Subcutaneous adipose tissue (tissue), 4 donors: ENCODE measurements around the gene FGGY. TPM values are rescaled to one million over a fixed set of nuclear protein-coding genes. Genes with fewer than 3 reads are reported as not detected.

Source experiments
- total RNA-seq, 4 donors: library from RNA; depleted of rRNA; stranded (reverse); fragments of >200 nt; gene quantifications; one replicate each; pipeline ENCODE4 v1.1.0, GENCODE V29; 2016
- TF ChIP-seq, protein P1 (sequence below): fragments of 450-650 bp; IDR thresholded peaks from one replicate; pipeline ENCODE4 v1.5.1; 2016; ENCODE audit warnings: low read depth, mild to moderate bottlenecking, control low read depth, antibody characterized with exemption, moderate library complexity

Gene FGGY
- total RNA-seq, 4 donors from 2014 or later, result 7.8 to 19.2 (median 12.5) TPM

DNA sequence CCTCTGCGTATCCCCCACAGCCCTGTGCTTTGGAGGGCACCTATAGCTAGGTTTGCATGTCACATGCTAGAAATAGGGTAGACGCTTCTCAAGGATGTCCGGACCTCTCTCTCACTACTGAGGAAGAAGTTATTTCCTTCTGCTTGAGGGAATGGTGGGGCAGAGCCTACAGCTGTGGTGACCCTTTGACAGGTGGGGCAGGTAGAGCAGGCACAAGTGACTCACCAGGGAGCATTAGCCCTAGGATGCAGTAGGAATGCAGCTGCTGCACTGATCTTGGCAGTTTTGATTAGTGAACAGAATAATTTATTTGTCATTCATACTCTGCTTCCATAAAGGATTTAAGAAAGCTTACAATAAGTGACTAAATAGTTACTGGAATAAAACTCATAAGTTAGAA is 388.2 kb downstream of the FGGY start:
- TF ChIP-seq, protein P1, sequence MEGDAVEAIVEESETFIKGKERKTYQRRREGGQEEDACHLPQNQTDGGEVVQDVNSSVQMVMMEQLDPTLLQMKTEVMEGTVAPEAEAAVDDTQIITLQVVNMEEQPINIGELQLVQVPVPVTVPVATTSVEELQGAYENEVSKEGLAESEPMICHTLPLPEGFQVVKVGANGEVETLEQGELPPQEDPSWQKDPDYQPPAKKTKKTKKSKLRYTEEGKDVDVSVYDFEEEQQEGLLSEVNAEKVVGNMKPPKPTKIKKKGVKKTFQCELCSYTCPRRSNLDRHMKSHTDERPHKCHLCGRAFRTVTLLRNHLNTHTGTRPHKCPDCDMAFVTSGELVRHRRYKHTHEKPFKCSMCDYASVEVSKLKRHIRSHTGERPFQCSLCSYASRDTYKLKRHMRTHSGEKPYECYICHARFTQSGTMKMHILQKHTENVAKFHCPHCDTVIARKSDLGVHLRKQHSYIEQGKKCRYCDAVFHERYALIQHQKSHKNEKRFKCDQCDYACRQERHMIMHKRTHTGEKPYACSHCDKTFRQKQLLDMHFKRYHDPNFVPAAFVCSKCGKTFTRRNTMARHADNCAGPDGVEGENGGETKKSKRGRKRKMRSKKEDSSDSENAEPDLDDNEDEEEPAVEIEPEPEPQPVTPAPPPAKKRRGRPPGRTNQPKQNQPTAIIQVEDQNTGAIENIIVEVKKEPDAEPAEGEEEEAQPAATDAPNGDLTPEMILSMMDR, result no peak

DNA sequence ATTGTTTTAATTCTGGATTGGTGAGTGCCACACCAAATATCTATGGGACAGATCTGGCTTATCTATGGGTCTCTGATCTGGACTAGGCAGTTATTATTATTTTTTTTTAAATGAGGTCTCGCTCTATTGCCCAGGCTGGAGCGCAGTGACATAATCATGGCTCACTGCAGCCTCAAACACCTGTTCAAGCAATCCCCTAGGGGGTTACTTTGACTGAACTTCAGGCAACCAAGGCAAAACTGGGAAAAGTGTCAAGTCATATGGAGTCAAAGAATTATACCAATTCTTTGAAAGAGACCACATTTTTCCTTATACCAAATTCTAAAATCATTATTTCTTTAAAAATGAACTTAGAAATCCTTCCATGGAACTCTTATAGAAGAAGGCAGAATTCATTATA is 388.8 kb downstream of the FGGY start:
- TF ChIP-seq, protein P1, result no peak

DNA sequence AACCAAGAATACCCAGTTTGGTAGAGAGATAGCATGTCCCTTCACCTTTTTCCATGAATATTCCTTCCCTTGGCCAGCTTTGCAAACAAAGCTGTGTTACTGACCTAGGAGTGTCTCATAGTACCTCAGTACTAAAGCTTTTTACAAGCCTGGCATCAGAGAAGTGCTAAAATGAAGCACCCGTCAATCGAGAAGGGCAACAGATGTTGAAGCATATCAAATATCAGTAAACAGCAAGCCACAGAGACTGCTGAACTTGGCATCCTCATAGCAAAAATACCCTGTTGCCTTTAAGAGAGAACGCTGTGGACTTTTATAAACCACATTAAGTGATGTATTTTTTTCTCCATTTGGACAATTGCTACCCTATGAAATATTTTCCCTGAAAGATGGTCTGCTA is 389.3 kb downstream of the FGGY start:
- TF ChIP-seq, protein P1, result no peak

DNA sequence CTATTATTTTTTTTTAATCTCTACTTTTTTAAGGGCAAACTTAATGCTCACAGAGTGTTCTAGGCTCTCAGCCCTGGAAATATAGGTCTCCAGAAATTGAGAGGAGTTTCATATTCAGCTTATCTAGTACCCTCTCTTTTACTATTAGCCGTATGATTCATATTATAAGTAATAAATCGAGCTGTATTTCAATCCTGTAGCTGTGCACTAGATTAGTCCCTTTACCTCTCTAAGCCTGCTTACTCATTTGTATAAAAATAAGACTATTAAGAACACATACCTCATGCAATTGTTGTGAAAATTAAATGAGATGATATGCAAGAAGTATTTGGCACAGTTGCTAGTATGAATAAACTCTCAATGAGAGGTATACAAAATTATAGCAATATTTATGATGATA is 389.7 kb downstream of the FGGY start:
- TF ChIP-seq, protein P1, result no peak

DNA sequence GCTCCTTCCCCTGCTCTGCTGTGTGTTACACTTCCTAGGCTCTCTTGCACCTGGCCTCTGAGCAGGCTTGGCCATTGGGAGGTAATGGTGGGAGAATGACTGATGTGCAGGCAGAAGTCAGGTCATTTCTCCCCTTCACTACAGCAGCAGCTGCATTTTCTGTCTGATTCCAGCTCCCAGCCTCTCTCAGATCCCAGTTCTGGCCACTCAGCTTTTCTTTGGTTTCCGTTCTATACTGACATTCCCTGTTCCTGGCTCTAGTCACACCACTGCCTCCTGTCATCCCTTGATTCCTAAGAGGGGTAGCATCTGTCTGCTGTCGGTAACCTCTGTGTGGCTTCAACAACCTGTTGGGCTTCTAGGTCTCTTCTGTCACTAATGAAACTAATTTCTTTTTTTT is 390.2 kb downstream of the FGGY start:
- TF ChIP-seq, protein P1, result no peak

DNA sequence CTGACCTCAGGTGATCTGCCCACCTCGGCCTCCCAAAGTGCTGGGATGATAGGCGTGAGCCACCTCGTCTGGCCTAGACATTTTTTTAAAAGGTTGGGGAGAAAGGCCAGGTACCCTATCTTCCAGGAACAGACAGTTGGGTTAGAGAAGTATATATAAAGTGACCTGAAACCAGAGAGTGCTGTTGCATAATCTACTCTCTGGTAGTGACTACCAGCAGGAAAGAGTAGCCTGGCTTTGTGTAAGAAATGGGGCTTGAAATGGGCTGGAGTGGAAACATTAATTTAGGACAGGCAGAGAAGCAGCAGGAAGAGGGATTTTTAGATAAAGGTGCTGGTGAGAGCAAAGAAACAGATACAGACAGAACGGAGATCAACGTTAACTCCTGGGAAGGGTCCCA is 392.1 kb downstream of the FGGY start:
- TF ChIP-seq, protein P1, result no peak

DNA sequence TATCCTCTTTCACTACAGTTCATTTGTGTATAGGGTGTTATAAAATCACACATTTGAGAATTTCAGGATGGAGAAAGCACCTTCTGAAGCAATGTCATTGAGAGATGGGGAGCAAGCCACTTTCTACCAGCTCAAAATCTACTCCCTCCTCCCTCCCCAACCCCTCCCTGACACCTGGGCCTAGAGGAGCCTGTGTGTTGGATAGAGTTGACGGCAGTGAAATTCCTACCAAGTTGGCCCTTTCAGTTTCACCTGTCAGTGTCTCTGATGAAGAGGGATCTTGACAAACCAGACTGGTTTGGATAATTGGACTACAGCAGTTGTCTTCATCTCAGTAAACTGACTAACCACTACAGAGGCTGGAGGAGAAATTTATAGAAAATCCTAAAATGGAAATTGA is 392.8 kb downstream of the FGGY start:
- TF ChIP-seq, protein P1, result no peak
